ENCODE measurements around the gene SCAPER. TPM values are rescaled to one million over a fixed set of nuclear protein-coding genes. Genes with fewer than 3 reads are reported as not detected.

Gene SCAPER
- total and polyA plus RNA-seq, 10 of the 15 experiments (the other 5 are each of a cell fraction or from before 2014, with no cell fraction given): 1.0 to 7.7 (median 3.9) TPM

GRCh38 chr15:76954744-76955143 lies 49.6 kb upstream of the SCAPER start:
- no peaks in the 10 kb centered on the region for H3K9me3 ChIP-seq (replicated peaks; ENCODE audit: control insufficient read depth, insufficient read depth, low read length)
- H3K4me3 ChIP-seq: no peak overlapping the region
- ChIA-PET RAD21 (ENCODE audit: unreplicated experiment) (interaction anchor here (0.6 kb wide), 1 partner anchor 336 kb away, joined by 3 read pairs; no protein-coding TSS in a partner anchor), CTCF (interaction anchor here (1.2 to 1.7 kb wide), 4 partner anchors 9 to 164 kb away, joined by 3 to 5 read pairs (median 4); no protein-coding TSS in a partner anchor), POLR2A (no interaction called here), SMC1A (ENCODE audit: uncharacterized antibody, unreplicated experiment) (interaction anchor here (0.7 to 2.1 kb wide), 5 partner anchors 9 to 1026 kb away, joined by 3 to 10 read pairs (median 3); no protein-coding TSS in a partner anchor)
- H3K27me3 ChIP-seq (replicated peaks in 1 of 2; ENCODE audit: control insufficient read depth in 2 of 2, insufficient read depth in 2 of 2, low read length in 1 of 2): no peaks in the 10 kb centered on the region
- ATAC-seq (no peak), FAIRE-seq (no peak), DNase-seq (ENCODE audit: low read depth, low spot score) (no peak)
- no peaks in the 10 kb centered on the region for H4K20me1 ChIP-seq (ENCODE audit: control insufficient read depth, insufficient read depth)
- no peak overlapping the region for H2AFZ ChIP-seq (ENCODE audit: control insufficient read depth, low read depth, low read length)
- H3K36me3 ChIP-seq (ENCODE audit: control insufficient read depth in 2 of 2, insufficient read depth in 2 of 2, low read length in 1 of 2): no peaks in the 10 kb centered on the region
- no peaks in the 10 kb centered on the region for H3K4me1 ChIP-seq (ENCODE audit: control insufficient read depth, insufficient read depth, low read length)
- H3K9ac ChIP-seq (ENCODE audit: control insufficient read depth, insufficient read depth, low read length): no peak overlapping the region
- TF ChIP-seq ATF7 (IDR thresholded peaks at IDR 0.05; ENCODE audit: low read depth) (peak; percentile 34; the same call in 1 of the 2 replicates), ZNF24 (IDR thresholded peaks at IDR 0.05) (no peak), IRF3 (IDR thresholded peaks at IDR 0.05) (no peak)
- no peaks in the 10 kb centered on the region for H3K79me2 ChIP-seq (ENCODE audit: control insufficient read depth, insufficient read depth, low read length)
- no TSS peak for BruUV-seq (replicated peaks)
- H3K27ac ChIP-seq (ENCODE audit: control insufficient read depth, insufficient read depth): no peak overlapping the region
- in situ Hi-C loops (cut with MboI): no loop called here
- H3K4me2 ChIP-seq (ENCODE audit: control insufficient read depth, insufficient read depth): no peak overlapping the region
- intact Hi-C loops (cut with micrococcal nuclease; ENCODE audit: unreplicated experiment): no loop called here
- WGBS (ENCODE audit: insufficient coverage, insufficient replicate concordance, low lambda C conversion rate, missing lambda C conversion rate): 46% methylated on average over 2 of the region's 2 CpGs

GRCh38 chr15:76953913-76954312 lies 48.8 kb upstream of the SCAPER start:
- FAIRE-seq: no peak
- no peaks in the 10 kb centered on the region for H3K4me1 ChIP-seq (ENCODE audit: control insufficient read depth, insufficient read depth, low read length)
- ChIA-PET RAD21 (ENCODE audit: unreplicated experiment) (interaction anchor here (0.6 kb wide), 1 partner anchor 31 kb away, joined by 3 read pairs; no protein-coding TSS in a partner anchor), SMC1A (ENCODE audit: uncharacterized antibody, unreplicated experiment) (interaction anchor here (0.6 to 1.5 kb wide), 4 partner anchors 8 to 124 kb away, joined by 3 read pairs; no protein-coding TSS in a partner anchor), CTCF (interaction anchor here (1.2 to 1.5 kb wide), 2 partner anchors 87 to 161 kb away, joined by 3 to 4 read pairs; no protein-coding TSS in a partner anchor), POLR2A (interaction anchor here (0.6 kb wide), 1 partner anchor 17 kb away, joined by 3 read pairs; no protein-coding TSS in a partner anchor)
- H3K4me2 ChIP-seq (ENCODE audit: control insufficient read depth, insufficient read depth): no peak overlapping the region
- H3K36me3 ChIP-seq (ENCODE audit: control insufficient read depth in 2 of 2, insufficient read depth in 2 of 2, low read length in 1 of 2): no peaks in the 10 kb centered on the region
- no peaks in the 10 kb centered on the region for H3K27me3 ChIP-seq (replicated peaks in 1 of 2; ENCODE audit: control insufficient read depth in 2 of 2, insufficient read depth in 2 of 2, low read length in 1 of 2)
- WGBS (ENCODE audit: insufficient coverage, insufficient replicate concordance, low lambda C conversion rate, missing lambda C conversion rate): 12% methylated on average over 3 of the region's 3 CpGs
- no peaks in the 10 kb centered on the region for H3K9me3 ChIP-seq (replicated peaks; ENCODE audit: control insufficient read depth, insufficient read depth, low read length)
- H3K4me3 ChIP-seq: no peak overlapping the region
- no peak overlapping the region for H3K27ac ChIP-seq (ENCODE audit: control insufficient read depth, insufficient read depth)
- no TSS peak for BruUV-seq (replicated peaks)
- no peak overlapping the region for H2AFZ ChIP-seq (ENCODE audit: control insufficient read depth, low read depth, low read length)
- ATAC-seq: no peak
- no peaks in the 10 kb centered on the region for H4K20me1 ChIP-seq (ENCODE audit: control insufficient read depth, insufficient read depth)
- H3K79me2 ChIP-seq (ENCODE audit: control insufficient read depth, insufficient read depth, low read length): no peaks in the 10 kb centered on the region
- in situ Hi-C loops (cut with MboI) (no loop called here), intact Hi-C loops (cut with micrococcal nuclease; ENCODE audit: unreplicated experiment) (no loop called here)
- H3K9ac ChIP-seq (ENCODE audit: control insufficient read depth, insufficient read depth, low read length): no peak overlapping the region
- no peak for DNase-seq (ENCODE audit: low read depth, low spot score)
- TF ChIP-seq PAX8 (IDR thresholded peaks at IDR 0.05) (no peak), RELA (IDR thresholded peaks at IDR 0.05; ENCODE audit: borderline replicate concordance, partially characterized antibody) (no peak), REST (IDR thresholded peaks at IDR 0.05; ENCODE audit: low read depth, low read length) (no peak)

Data from GM12878 (cell line).